HAP-1 (cell line): Measurements from ENCODE around the gene MLC1.

Experiments used
- DNase-seq, 2 experiments: peaks; one replicate each; pipeline ENCODE4 v3.0.0-alpha.2; 2016 to 2020; ENCODE audit warnings: low spot score in 2 of 2
- H3K27me3 ChIP-seq: fragments of 250-450 bp; sonication (Bioruptor Pico); 2 replicates; pipeline ENCODE4 v1.5.1; 2020; ENCODE audit warnings: low read depth, mild to moderate bottlenecking, moderate library complexity
- H3K36me3 ChIP-seq: fragments of 250-450 bp; sonication (Bioruptor Pico); replicated peaks from 2 replicates; pipeline ENCODE4 v1.5.1; 2020; ENCODE audit warnings: mild to moderate bottlenecking
- H3K4me1 ChIP-seq: fragments of 250-450 bp; sonication (Bioruptor Pico); 2 replicates; pipeline ENCODE4 v1.5.1; 2020; ENCODE audit warnings: mild to moderate bottlenecking
- H3K4me3 ChIP-seq: fragments of 250-450 bp; sonication (Bioruptor Pico); 2 replicates; pipeline ENCODE4 v1.5.1; 2020; ENCODE audit warnings: mild to moderate bottlenecking, moderate library complexity
- H3K9me3 ChIP-seq: fragments of 250-450 bp; sonication (Bioruptor Pico); 2 replicates; pipeline ENCODE4 v1.5.1; 2020; ENCODE audit warnings: mild to moderate bottlenecking, moderate library complexity
- in situ Hi-C: fragments of 300-500 bp; cut with MboI; formaldehyde crosslinking; loops from 3 replicates; pipeline ENCODE4 v1.14.3; 2020; ENCODE audit warnings: low sequenced_read_pairs, inconsistent platforms, mixed read lengths

The MLC1 gene

GRCh38 chr22:50063589-50064393 is 21.4 kb downstream of the MLC1 start:
- H3K27me3 ChIP-seq: no peaks in the 10 kb centered on the region
- H3K4me1 ChIP-seq: no peaks in the 10 kb centered on the region
- no peaks in the 10 kb centered on the region for H3K36me3 ChIP-seq
- no peaks in the 10 kb centered on the region for H3K9me3 ChIP-seq
- no peak overlapping the region for H3K4me3 ChIP-seq
- no peak for DNase-seq
- in situ Hi-C loops: no loop called here

- no peak for DNase-seq
- in situ Hi-C loops: no loop called here
- no peaks in the 10 kb centered on the region for H3K4me1 ChIP-seq
- no peaks in the 10 kb centered on the region for H3K9me3 ChIP-seq
- H3K36me3 ChIP-seq: no peaks in the 10 kb centered on the region
- no peaks in the 10 kb centered on the region for H3K27me3 ChIP-seq
- H3K4me3 ChIP-seq: no peak overlapping the region
Observed at GRCh38 chr22:50062509-50063135, 22.6 kb downstream of the MLC1 start.

DNA sequence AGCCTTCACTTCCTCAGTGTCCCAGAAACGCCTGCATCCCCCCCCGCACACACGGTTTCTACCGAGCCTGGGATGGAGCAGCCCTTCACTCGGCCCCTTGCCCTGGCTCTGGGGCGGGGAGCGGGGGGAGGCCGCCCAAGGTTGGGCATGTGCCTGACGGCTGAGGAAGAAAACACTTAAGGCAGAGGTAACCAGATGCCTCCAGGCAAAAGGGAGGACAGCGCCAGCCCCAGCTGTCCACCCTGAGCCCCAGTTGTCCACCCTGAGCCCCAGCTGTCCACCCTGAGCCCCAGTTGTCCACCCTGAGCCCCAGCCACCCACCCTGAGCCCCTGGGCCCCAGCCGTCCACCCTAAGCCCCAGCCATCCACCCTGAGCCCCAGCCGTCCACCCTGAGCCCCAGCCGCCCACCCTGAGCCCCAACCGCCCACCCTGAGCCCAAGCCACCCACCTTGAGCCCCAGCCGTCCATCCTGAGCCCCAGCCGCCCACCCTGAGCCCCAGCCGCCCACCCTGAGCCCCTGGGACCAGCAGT is 23.3 kb downstream of the MLC1 start:
- Histone ChIP-seq H3K9me3 (no peaks in the 10 kb centered on the region), H3K4me3 (no peak overlapping the region), H3K4me1 (no peaks in the 10 kb centered on the region), H3K27me3 (no peaks in the 10 kb centered on the region), H3K36me3 (no peaks in the 10 kb centered on the region)
- in situ Hi-C loops: no loop called here
- DNase-seq: no peak

- Histone ChIP-seq H3K4me1 (no peaks in the 10 kb centered on the region), H3K36me3 (no peaks in the 10 kb centered on the region), H3K9me3 (no peaks in the 10 kb centered on the region), H3K4me3 (no peak overlapping the region), H3K27me3 (no peaks in the 10 kb centered on the region)
- DNase-seq: no peak
- in situ Hi-C loops: no loop called here
Observed at GRCh38 chr22:50061141-50061823, 23.9 kb downstream of the MLC1 start.

GRCh38 chr22:50060441-50061140 is 24.6 kb downstream of the MLC1 start:
- no peak overlapping the region for H3K4me3 ChIP-seq
- H3K36me3 ChIP-seq: no peaks in the 10 kb centered on the region
- H3K27me3 ChIP-seq: no peaks in the 10 kb centered on the region
- no peak for DNase-seq
- H3K9me3 ChIP-seq: no peaks in the 10 kb centered on the region
- in situ Hi-C loops: no loop called here
- H3K4me1 ChIP-seq: no peaks in the 10 kb centered on the region

- no peak for DNase-seq
- Histone ChIP-seq H3K27me3 (no peaks in the 10 kb centered on the region), H3K36me3 (no peaks in the 10 kb centered on the region), H3K9me3 (no peaks in the 10 kb centered on the region), H3K4me3 (no peak overlapping the region), H3K4me1 (no peaks in the 10 kb centered on the region)
- in situ Hi-C loops: no loop called here
Observed at GRCh38 chr22:50059881-50060262, 25.4 kb downstream of the MLC1 start.

GRCh38 chr22:50058906-50059880 is 26.0 kb downstream of the MLC1 start:
- H3K4me1 ChIP-seq: no peaks in the 10 kb centered on the region
- H3K36me3 ChIP-seq: no peaks in the 10 kb centered on the region
- in situ Hi-C loops: no loop called here
- peak in 1 of 2 experiments; percentile 31 for DNase-seq
- no peaks in the 10 kb centered on the region for H3K9me3 ChIP-seq
- H3K4me3 ChIP-seq: no peak overlapping the region
- no peaks in the 10 kb centered on the region for H3K27me3 ChIP-seq

DNA sequence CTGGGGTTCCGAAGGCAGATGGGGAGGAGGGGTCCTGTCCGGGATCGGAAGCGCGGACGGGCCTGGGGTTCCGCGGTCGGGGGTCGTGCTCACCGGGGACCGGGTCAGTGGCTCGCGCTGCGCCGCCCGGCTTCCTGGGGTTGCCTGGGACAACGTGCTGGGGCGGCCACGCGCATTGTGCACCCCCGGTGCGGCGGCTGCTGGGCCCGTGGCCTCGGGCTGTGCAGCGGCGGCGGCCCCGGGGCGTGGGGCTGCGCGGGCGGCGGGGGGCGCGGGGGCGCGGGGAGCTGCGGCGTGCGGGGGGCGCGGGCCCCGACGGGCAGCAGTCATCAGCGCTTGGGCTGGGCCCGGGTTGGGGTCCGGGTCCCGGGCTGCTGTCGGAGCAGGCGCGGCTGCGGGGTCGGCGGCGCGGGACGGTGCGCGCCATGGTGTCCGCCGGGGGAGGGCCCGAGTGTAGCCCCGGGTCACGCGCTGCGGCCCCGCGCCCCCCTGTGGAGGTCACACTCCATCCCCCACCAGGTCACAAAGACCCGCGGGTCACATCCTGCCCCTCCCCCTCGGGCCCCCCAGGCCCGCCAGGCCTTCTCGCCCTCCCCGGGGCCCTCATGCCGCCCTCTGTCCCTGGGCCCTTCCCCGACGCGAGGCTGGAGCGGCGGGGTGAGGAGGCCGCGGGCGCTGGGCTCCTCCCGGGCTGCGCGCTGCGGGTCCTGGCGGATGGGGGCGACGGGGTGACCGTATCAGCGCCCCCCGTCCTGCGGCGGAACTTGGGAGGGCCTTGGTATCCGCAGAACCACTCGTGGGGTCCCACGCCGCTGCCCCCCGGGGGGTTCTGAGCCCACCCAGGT is 26.9 kb downstream of the MLC1 start, which contains the start of gene TTLL8:
Gene TTLL8, minus strand, starts transcription at position 238 of the 845 bp plus-strand sequence.
- H3K27me3 ChIP-seq: no peaks in the 10 kb centered on the region
- DNase-seq: no peak
- no peaks in the 10 kb centered on the region for H3K36me3 ChIP-seq
- no peaks in the 10 kb centered on the region for H3K9me3 ChIP-seq
- no peaks in the 10 kb centered on the region for H3K4me1 ChIP-seq
- in situ Hi-C loops: no loop called here
- no peak within 1 kb of the TSS for H3K4me3 ChIP-seq

DNA sequence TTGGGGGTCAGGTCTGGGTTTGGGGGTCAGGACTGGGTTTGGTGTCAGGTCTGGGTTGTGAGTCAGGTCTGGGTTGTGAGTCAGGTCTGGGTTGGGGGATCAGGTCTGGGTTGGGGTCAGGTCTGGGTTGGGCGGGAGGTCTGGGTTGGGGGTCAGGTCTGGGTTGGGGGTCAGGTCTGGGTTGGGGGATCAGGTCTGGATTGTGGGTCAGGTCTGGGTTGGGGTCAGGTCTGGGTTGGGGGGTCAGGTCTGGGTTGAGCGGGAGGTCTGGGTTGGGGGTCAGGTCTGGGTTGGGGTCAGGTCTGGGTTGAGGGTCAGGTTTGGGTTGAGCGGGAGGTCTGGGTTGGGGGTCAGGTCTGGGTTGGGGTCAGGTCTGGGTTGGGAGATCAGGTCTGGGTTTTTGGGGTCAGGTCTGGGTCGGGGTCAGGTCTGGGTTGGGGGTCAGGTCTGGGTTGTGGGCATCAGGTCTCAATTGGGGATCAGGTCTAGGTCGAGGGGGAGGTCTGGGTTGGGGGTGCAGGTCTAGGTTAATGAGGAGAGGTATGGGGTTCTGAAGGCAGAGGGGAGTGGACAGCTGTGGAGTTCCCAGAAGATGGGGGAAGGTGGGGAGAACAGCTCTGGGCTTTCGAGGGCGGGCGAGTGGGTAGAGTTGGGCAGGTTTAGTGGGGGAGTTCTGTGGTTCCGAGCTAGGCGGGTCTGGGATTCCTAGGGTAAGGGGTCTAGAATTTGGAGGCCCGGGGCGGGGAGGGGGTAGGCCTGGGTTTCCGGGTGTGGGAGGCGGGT is 27.8 kb downstream of the MLC1 start:
- H3K9me3 ChIP-seq: peaks cover under 1% of the 10 kb centered on the region; the same call in 1 of the 2 replicates
- in situ Hi-C loops: no loop called here
- no peak overlapping the region for H3K4me3 ChIP-seq
- no peak for DNase-seq
- H3K36me3 ChIP-seq: no peaks in the 10 kb centered on the region
- H3K27me3 ChIP-seq: no peaks in the 10 kb centered on the region
- H3K4me1 ChIP-seq: no peaks in the 10 kb centered on the region

DNA sequence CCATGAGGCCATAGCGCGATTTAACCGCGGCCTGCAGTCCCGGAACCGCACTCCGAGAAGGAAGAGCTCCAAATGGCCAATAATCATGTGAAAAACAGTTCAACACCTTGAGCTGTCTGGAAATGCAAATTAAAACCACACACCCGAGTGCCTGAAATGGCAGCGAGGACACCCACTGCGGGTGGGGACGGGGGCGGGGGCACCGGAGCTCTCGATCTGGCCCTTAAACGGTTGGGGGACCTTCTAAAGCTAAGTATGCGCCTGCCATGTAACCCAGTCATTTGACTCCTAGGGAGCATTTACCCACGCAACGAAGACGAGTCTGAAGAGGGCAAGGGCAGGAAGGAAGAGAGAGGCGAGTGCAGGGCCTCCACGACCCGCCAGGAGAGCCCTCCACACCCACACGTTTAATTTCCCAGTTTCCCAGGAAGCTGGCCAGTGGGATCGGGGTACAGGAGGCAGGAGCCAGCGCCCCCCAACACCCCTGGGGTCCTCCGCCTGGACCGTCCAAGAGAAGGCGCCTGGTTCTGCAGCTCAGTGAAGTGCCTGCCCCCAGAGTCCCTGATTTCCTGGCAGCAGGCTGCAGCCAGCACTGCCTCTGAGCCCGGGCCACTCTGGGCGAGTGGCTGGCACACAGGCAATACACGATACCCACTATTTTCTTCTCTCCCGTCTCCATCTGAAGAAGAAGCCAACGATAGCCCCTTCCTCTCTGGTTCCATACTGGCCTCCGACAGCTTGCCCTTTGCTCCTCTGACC is 28.8 kb downstream of the MLC1 start:
- in situ Hi-C loops: no loop called here
- Histone ChIP-seq H3K36me3 (no peaks in the 10 kb centered on the region), H3K4me1 (no peaks in the 10 kb centered on the region), H3K27me3 (no peaks in the 10 kb centered on the region), H3K9me3 (peaks cover 3% of the 10 kb centered on the region; the same call in 1 of the 2 replicates), H3K4me3 (no peak overlapping the region)
- no peak for DNase-seq

GRCh38 chr22:50053861-50054260 is 31.4 kb downstream of the MLC1 start:
- no peak for DNase-seq
- Histone ChIP-seq H3K9me3 (peaks cover 3% of the 10 kb centered on the region; the same call in 1 of the 2 replicates), H3K36me3 (no peaks in the 10 kb centered on the region), H3K4me1 (no peaks in the 10 kb centered on the region), H3K27me3 (no peaks in the 10 kb centered on the region), H3K4me3 (no peak overlapping the region)
- in situ Hi-C loops: no loop called here
